ENCODE measurements around the gene SCAP.

DNA sequence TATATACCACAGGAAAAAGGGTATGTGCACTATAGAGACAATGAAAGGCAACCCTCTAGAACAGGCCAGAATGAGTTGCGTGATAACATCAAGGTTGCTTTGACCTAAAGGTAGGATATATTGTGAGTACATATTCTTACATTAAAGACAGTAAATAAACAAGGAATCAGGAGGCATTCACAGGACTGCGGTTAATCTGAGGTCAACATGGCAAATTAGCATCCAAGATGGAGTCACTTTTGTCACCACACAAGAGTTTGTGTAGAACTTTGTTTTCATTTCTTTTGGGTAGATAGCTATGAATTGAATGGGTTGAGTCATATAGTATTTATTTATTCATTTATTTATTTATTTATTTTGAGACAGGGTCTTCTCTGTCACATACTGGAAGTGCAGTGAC is 11.5 kb upstream of the SCAP start:
- TF ChIP-seq ZNF274 (IDR thresholded peaks at IDR 0.05; ENCODE audit: low read length) (no peak), ZNF274 (tag by site-specific recombination; IDR thresholded peaks at IDR 0.05; ENCODE audit: borderline replicate concordance) (no peak), ZBTB8A (tag by site-specific recombination; IDR thresholded peaks at IDR 0.05) (no peak), ZNF544 (tag by site-specific recombination; IDR thresholded peaks at IDR 0.05) (no peak)
- TF ChIP-seq, protein P1, sequence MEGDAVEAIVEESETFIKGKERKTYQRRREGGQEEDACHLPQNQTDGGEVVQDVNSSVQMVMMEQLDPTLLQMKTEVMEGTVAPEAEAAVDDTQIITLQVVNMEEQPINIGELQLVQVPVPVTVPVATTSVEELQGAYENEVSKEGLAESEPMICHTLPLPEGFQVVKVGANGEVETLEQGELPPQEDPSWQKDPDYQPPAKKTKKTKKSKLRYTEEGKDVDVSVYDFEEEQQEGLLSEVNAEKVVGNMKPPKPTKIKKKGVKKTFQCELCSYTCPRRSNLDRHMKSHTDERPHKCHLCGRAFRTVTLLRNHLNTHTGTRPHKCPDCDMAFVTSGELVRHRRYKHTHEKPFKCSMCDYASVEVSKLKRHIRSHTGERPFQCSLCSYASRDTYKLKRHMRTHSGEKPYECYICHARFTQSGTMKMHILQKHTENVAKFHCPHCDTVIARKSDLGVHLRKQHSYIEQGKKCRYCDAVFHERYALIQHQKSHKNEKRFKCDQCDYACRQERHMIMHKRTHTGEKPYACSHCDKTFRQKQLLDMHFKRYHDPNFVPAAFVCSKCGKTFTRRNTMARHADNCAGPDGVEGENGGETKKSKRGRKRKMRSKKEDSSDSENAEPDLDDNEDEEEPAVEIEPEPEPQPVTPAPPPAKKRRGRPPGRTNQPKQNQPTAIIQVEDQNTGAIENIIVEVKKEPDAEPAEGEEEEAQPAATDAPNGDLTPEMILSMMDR (tag by site-specific recombination; IDR thresholded peaks at IDR 0.05), result no peak

Measured in HEK293 (cell line).